Activated CD4-positive, alpha-beta T cell treated with anti-CD3 and anti-CD28 coated beads for 48 hours (primary cell): Measurements from ENCODE around the gene SPATA18.
"Not testable (repeated sequence)": the region's sequence is repeated elsewhere in the genome, so short reads cannot be mapped to it uniquely, and the experiment has no call there.

Experiments used
- DNase-seq: peaks from one replicate; pipeline ENCODE4 v3.0.0-alpha.2; 2020

SPATA18 gene

DNA sequence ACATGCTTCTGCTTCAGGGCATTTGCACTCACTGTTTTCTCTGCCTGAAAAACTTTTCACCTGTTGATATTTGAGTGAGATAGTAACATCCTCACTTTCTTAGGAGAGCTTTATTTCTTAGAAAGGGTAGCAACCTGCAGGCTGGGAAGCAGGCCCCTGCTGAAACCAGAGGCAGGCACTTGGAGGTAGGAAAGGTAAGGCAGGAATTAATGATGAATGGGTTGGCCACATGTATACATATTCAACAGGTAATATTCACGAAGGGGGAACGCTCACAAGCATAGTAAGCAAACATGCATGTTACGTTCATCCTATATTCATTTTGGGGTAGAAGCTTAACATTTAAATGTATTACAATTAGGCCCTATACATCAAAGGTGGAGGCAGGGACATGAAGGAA lies 3.1 kb downstream of the SPATA18 start:
- DNase-seq: no peak

DNA sequence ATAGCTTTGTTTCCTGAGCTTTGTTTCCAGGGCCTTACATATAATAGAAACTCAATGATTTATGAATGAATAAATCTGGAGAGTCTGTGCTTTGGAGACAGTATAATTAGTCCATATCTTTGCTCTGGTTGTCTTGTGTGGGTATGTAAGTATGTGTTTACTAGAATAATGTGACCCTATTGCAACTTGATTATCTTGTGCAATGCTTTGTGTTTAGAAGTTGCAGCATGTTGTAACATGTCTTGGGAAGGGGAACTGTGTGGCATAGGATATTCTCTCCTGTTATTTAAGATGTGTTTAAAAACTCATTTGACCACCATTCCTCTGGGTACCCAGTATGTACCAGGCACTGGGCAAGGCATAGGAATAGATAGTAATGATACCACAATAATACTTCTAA lies 6.1 kb downstream of the SPATA18 start:
- DNase-seq: no peak

GRCh38 chr4:52058275-52058674 lies 7.2 kb downstream of the SPATA18 start:
- no peak for DNase-seq

DNA sequence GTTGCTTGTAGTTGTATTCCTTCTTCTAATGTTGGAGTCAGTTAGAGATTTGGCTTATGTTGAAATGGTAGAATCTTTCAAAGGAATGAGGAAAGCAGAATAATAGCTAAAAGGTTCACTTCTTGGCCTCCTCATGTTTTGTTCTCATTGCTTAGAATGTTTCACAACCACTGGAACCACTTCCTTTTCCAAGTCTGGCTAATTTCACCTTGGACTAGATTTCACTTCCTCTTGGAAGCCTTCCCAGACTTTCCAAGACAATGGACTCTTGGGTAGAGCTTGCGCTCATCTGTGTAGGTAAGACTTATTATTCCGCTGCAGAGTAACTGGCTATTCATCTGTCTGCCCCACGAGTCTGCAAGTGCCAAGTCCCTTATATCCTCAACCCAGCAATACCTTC lies 8.3 kb downstream of the SPATA18 start:
- no peak for DNase-seq

- no peak for DNase-seq
Measured at GRCh38 chr4:52069571-52069970, 18.5 kb downstream of the SPATA18 start.

GRCh38 chr4:52071791-52072546 lies 20.9 kb downstream of the SPATA18 start:
- DNase-seq: no peak

GRCh38 chr4:52076731-52077130 lies 25.6 kb downstream of the SPATA18 start:
- DNase-seq: no peak

- DNase-seq: no peak
Measured at GRCh38 chr4:52079659-52080058, 28.6 kb downstream of the SPATA18 start.

GRCh38 chr4:52081216-52081615 lies 30.1 kb downstream of the SPATA18 start:
- no peak for DNase-seq

- not testable (repeated sequence) for DNase-seq
Measured at GRCh38 chr4:52086425-52086824, 35.3 kb downstream of the SPATA18 start.

DNA sequence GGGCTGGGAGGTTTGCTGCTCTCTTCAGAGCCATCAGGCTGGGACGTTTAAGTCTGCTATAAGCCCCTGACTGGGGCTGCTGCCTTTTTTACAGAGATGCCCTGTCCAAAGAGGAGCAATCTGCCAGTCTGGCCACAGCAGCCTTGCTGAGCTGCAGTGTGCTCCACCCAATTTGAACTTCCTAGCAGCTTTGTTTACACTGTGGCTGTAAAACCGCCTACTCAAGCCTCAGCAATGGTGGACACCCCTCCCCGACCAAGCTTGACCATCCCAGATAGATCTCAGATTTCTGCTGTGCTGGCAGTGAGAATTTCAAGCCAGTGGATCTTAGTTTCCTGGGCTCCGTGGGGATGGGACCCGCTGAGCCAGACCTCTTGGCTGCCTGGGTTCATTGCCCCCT lies 40.7 kb downstream of the SPATA18 start:
- no peak for DNase-seq

GRCh38 chr4:52093466-52093865 lies 42.4 kb downstream of the SPATA18 start:
- no peak for DNase-seq

DNA sequence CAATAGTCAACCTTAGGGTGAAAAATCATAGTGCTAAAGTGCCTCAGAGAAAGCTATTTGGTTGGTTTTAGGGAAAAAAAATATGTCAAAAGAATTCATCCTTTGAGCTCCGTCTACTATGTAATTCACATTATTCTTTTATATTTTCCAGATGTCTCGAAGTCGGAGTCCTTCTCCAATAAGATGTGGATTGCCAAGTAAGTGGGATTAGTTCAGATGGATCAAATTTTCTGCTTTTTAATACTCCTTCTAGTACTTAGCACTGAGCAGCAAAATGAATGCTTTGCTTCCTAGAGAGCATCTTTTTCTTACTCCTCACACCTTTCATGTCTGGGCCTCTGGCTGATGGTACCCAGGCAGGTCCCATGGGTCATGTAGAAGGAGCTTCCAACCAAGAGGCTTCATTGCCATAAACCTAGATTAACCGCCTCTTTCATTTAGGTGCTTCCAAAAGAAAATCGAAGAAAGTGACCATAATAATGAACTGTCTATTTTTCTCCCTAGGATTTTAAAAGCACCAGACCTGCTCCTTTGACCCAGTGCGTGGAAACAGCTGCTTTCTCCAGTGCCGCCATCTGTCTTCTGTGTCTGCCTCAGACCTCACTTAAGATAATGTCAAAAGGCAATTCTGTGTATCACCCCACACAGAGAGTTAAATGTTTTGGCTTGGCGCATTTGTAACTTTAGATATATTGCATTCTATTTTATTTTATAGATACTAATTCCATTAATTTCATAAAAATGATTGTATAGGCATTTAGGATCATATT lies 43.5 kb downstream of the SPATA18 start:
- no peak for DNase-seq

DNA sequence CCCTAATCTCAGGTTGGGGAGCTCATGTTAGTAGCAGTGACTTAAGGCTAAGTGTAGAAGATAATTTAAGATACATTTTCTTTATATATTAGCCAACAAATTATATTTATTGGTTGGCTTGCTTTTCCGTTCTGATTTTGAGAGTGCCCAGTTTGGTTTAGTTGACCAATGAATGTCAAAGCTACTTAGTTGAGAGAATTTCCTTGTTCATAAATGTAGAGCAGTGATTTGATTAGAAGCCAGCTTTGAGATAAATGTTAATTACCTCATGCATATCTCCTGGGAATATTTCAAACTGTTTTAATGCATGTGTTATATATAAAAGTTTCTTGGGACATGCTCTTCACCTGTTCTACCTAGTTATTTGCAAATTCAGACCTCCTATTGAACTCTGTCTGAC lies 44.3 kb downstream of the SPATA18 start:
- DNase-seq: no peak

DNA sequence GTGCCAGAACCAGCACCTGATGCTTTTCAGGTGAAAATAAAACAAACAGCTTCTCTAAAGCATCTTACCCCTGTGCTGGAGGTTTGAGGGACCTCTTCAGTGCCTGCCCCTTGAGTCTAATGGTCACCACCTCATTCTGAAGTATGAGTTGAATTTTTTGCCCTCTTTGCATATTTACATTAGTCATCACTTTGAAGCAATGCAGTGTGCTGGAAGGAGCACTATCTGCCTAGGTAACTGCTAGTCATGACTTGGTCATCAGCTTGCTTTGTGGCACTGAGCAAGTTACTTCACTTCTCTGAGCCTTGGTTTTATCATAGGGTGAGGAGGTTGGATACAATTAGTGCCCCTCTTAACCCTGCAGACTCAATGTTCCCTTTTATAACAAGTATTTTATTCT lies 44.9 kb downstream of the SPATA18 start:
- DNase-seq: no peak

DNA sequence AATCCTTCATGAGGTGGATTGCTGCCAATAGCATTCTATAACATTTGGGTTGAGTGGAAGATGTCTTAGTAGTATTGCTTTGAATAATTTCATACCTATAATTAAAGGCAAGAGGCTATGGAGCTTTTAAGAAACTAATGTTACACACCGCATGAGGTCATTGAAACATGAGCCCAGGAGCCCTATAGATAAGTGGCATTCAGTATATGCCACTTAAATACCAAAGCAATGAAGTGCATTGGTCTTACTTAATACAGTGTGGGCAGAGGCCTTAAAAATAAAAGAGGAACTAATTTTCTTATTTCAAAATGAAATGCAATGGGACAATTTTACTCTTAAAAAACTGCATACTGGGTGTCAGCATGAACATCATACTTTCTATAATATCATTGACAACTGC lies 47.5 kb downstream of the SPATA18 start:
- no peak for DNase-seq

DNA sequence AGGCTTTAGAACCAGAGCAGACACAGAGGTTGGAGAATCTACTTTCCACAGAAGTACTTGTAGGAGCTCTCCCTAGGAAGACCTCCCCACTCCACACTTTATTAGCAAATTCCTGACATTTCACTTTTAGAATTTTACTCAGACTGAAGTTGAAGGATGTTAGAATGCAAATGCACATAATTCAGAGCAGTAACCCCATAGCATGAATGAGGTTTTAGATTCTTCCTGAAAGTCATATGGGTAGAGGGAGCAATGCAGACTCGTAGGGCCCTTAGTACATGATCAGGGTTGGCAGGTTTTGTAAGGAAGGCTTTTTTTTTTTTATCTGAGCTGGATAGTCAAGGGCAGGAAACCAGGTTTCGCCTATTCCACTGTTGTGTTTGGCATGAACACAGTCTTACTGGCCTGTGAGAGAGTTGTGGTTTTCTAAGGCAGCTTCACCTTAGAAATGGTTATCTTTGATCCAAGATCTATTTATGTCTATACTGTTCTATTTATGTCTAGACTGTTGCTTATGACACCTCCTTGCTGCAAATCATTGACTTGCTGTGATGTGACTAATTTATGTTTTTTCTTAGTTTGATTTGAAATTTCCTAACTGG lies 48.9 kb downstream of the SPATA18 start:
- DNase-seq: no peak

GRCh38 chr4:52102587-52102986 lies 51.5 kb downstream of the SPATA18 start:
- DNase-seq: no peak

- no peak for DNase-seq
Measured at GRCh38 chr4:52103319-52103718, 52.2 kb downstream of the SPATA18 start.

- DNase-seq: no peak
Measured at GRCh38 chr4:52105276-52105675, 54.2 kb downstream of the SPATA18 start.

- no peak for DNase-seq
Measured at GRCh38 chr4:52106191-52106590, 55.1 kb downstream of the SPATA18 start.

DNA sequence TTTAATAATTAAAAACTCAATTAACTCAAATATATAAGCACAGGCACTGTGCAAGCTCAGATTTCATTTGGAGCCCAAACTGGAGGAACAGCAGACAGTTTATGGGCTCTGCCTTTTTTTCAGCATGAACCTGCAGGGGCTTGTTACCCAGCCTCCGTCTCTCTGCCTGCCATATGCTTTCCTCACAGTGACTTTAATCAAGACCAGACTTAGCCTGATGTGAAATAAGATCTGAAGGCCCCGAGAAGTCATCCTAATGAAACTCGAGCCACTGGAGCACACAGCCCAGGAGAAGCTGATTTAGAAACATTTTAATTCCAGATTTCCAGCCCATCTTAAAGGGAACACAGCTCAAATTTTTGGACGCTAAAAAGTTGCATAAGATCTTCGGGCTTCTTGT lies 55.6 kb downstream of the SPATA18 start:
- DNase-seq: no peak

GRCh38 chr4:52107336-52107735 lies 56.2 kb downstream of the SPATA18 start:
- DNase-seq: no peak

GRCh38 chr4:52107745-52108144 lies 56.6 kb downstream of the SPATA18 start:
- no peak for DNase-seq
